NT2/D1 (cell line): Measurements from ENCODE around the gene ADAM8.

Experiments used
- SUZ12 ChIP-seq: IDR thresholded peaks from 2 replicates; pipeline ENCODE4 v1.6.1; 2011; ENCODE audit not compliant: insufficient read length, insufficient read depth; ENCODE audit errors: extremely low read depth
- YY1 ChIP-seq: IDR thresholded peaks from 2 replicates; pipeline ENCODE4 v1.6.1; 2011; ENCODE audit not compliant: insufficient read length, insufficient read depth
- ZNF274 ChIP-seq: IDR thresholded peaks from 2 replicates; pipeline ENCODE4 v1.6.1; 2011; ENCODE audit warnings: mild to moderate bottlenecking, low read depth, low read length

GRCh38 chr10:133263674-133264073 lies 13.0 kb downstream of the ADAM8 start:
- TF ChIP-seq YY1: no peak
- TF ChIP-seq ZNF274: no peak
- no peak for TF ChIP-seq SUZ12
